ENCODE data around the gene TTC9. TPM values are rescaled to one million over a fixed set of nuclear protein-coding genes. Genes with fewer than 3 reads are reported as not detected.

Gene TTC9
- polyA plus RNA-seq, 3 donors, result 0.99 to 2.1 (median 1.2) TPM

GRCh38 chr14:70595443-70596185 lies 46.1 kb upstream of the TTC9 start:
- Mint-ChIP-seq H3K36me3 (peaks cover 60 to 64% of the 10 kb centered on the region in 2 donors), H3K27ac (peak overlapping the region in 1 of 7 donors; percentile 45), H3K4me1 (peaks cover 13% of the 10 kb centered on the region), H3K4me3 (no peak overlapping the region), H3K27me3 (ENCODE audit: low read depth in 3 of 3) (no peaks in the 10 kb centered on the region), H3K9me3 (peaks cover 0 to 3% (median 0%) of the 10 kb centered on the region in 7 donors)
- no peak overlapping the region for H3K4me2 ChIP-seq (replicated peaks; ENCODE audit: extremely low read depth, low read length, poor library complexity, severe bottlenecking)
- 100% methylated on average over 5 of the region's 9 CpGs for WGBS (ENCODE audit: insufficient coverage)
- no peak for TF ChIP-seq CTCF (IDR thresholded peaks at IDR 0.05)
- H3K4me3 ChIP-seq (replicated peaks in 1 of 3; ENCODE audit: low read depth in 2 of 3, low read length in 3 of 3), result no peak overlapping the region
- H3K27me3 ChIP-seq (ENCODE audit: control insufficient read depth in 2 of 2, insufficient read depth in 2 of 2, low read length in 2 of 2), result no peaks in the 10 kb centered on the region
- H3K9me3 ChIP-seq (replicated peaks in 1 of 2; ENCODE audit: control insufficient read depth in 1 of 2, insufficient read depth in 1 of 2, low read length in 2 of 2), result no peaks in the 10 kb centered on the region
- H3K27ac ChIP-seq (ENCODE audit: low read depth in 1 of 2, low read length in 2 of 2), result no peak overlapping the region
- peaks cover 49% of the 10 kb centered on the region for H3K79me2 ChIP-seq (ENCODE audit: insufficient read depth, low read length)
- H3K4me1 ChIP-seq (ENCODE audit: control insufficient read depth in 1 of 2, insufficient read depth in 2 of 2, low read length in 2 of 2), result peaks cover 10 to 17% of the 10 kb centered on the region in 2 donors
- peaks cover 23% of the 10 kb centered on the region for H4K20me1 ChIP-seq (ENCODE audit: insufficient read depth, low read length)
- no peak overlapping the region for H3K9ac ChIP-seq (ENCODE audit: insufficient read depth, low read length, poor library complexity, severe bottlenecking)
- H2AFZ ChIP-seq (ENCODE audit: insufficient read depth, low read depth, low read length, poor library complexity, severe bottlenecking), result no peak overlapping the region
- H3K36me3 ChIP-seq (replicated peaks in 1 of 2; ENCODE audit: control insufficient read depth in 1 of 2, insufficient read depth in 2 of 2, low read length in 2 of 2), result peaks cover 65 to 66% of the 10 kb centered on the region in 2 donors
- intact Hi-C loops (cut with micrococcal nuclease), result loop anchor here in 1 of 2 donors (10.0 kb wide), 1 partner anchor 241 kb away; the partner anchor contains the start of gene COX16
- DNase-seq, result no peak

GRCh38 chr14:70597731-70598130 lies 44.0 kb upstream of the TTC9 start:
- peaks cover 49% of the 10 kb centered on the region for H3K79me2 ChIP-seq (ENCODE audit: insufficient read depth, low read length)
- Mint-ChIP-seq H3K27me3 (ENCODE audit: low read depth in 3 of 3) (peaks cover 0 to 7% (median 2%) of the 10 kb centered on the region in 3 donors), H3K4me1 (peaks cover 20% of the 10 kb centered on the region), H3K36me3 (peaks cover 39 to 43% of the 10 kb centered on the region in 2 donors), H3K4me3 (no peak overlapping the region), H3K9me3 (peaks cover 0 to 3% (median 0%) of the 10 kb centered on the region in 7 donors), H3K27ac (peak overlapping the region in 1 of 7 donors; percentile 52)
- no peak overlapping the region for H2AFZ ChIP-seq (ENCODE audit: insufficient read depth, low read depth, low read length, poor library complexity, severe bottlenecking)
- H3K9me3 ChIP-seq (replicated peaks in 1 of 2; ENCODE audit: control insufficient read depth in 1 of 2, insufficient read depth in 1 of 2, low read length in 2 of 2), result no peaks in the 10 kb centered on the region
- H3K27me3 ChIP-seq (ENCODE audit: control insufficient read depth in 2 of 2, insufficient read depth in 2 of 2, low read length in 2 of 2), result peaks cover 0 to 2% of the 10 kb centered on the region in 2 donors
- H3K4me2 ChIP-seq (replicated peaks; ENCODE audit: extremely low read depth, low read length, poor library complexity, severe bottlenecking), result no peak overlapping the region
- 67% methylated on average over 1 of the region's 3 CpGs for WGBS (ENCODE audit: insufficient coverage)
- H4K20me1 ChIP-seq (ENCODE audit: insufficient read depth, low read length), result peaks cover 23% of the 10 kb centered on the region
- H3K9ac ChIP-seq (ENCODE audit: insufficient read depth, low read length, poor library complexity, severe bottlenecking), result no peak overlapping the region
- no peak overlapping the region for H3K27ac ChIP-seq (ENCODE audit: low read depth in 1 of 2, low read length in 2 of 2)
- no peak for DNase-seq
- TF ChIP-seq CTCF (IDR thresholded peaks at IDR 0.05), result no peak
- H3K4me3 ChIP-seq (replicated peaks in 1 of 3; ENCODE audit: low read depth in 2 of 3, low read length in 3 of 3), result no peak overlapping the region
- peaks cover 15 to 23% of the 10 kb centered on the region in 2 donors for H3K4me1 ChIP-seq (ENCODE audit: control insufficient read depth in 1 of 2, insufficient read depth in 2 of 2, low read length in 2 of 2)
- peaks cover 44 to 45% of the 10 kb centered on the region in 2 donors for H3K36me3 ChIP-seq (replicated peaks in 1 of 2; ENCODE audit: control insufficient read depth in 1 of 2, insufficient read depth in 2 of 2, low read length in 2 of 2)
- intact Hi-C loops (cut with micrococcal nuclease), result loop anchor here in 1 of 2 donors (10.0 kb wide), 1 partner anchor 243 kb away; the partner anchor contains the start of gene COX16
